Progenitor cell of endocrine pancreas (in vitro differentiated cells): ENCODE measurements around the gene ARHGAP29. TPM values are rescaled to one million over a fixed set of nuclear protein-coding genes. Genes with fewer than 3 reads are reported as not detected.

Source experiments
- DNase-seq: peaks from one replicate; pipeline ENCODE4 v3.0.0; 2021; ENCODE audit warnings: low spot score; ENCODE audit not compliant: unreplicated experiment
- H3K27ac Mint-ChIP-seq: 2 replicates; pipeline ENCODE4 v1.8.0; 2021; ENCODE audit warnings: mild to moderate bottlenecking, moderate library complexity, mixed read lengths
- H3K27me3 Mint-ChIP-seq: 2 replicates; pipeline ENCODE4 v1.8.0; 2021; ENCODE audit warnings: mixed read lengths
- H3K36me3 Mint-ChIP-seq: 2 replicates; pipeline ENCODE4 v1.8.0; 2022; ENCODE audit warnings: mixed read lengths; ENCODE audit not compliant: insufficient read depth
- H3K4me1 Mint-ChIP-seq: 2 replicates; pipeline ENCODE4 v1.8.0; 2021; ENCODE audit warnings: low read depth, mixed read lengths
- H3K4me3 Mint-ChIP-seq: 2 replicates; pipeline ENCODE4 v1.8.0; 2021; ENCODE audit warnings: low read depth, mild to moderate bottlenecking, moderate library complexity, mixed read lengths
- H3K9me3 Mint-ChIP-seq: 2 replicates; pipeline ENCODE4 v1.8.0; 2021; ENCODE audit warnings: low read depth, mixed read lengths
- total RNA-seq: library from RNA; stranded (reverse); gene quantifications from 2 replicates; pipeline ENCODE4 v1.2.1, GENCODE V29; 2021
- TF ChIP-seq, protein P1 (sequence below): fragments of 200-600 bp; sonication (generic); IDR thresholded peaks from one replicate; pipeline ENCODE4 v1.5.0; 2021; ENCODE audit warnings: antibody characterized with exemption, mild to moderate bottlenecking; ENCODE audit not compliant: unreplicated experiment

Gene ARHGAP29
- total RNA-seq, 1 donor from 2014 or later, result 12.4 TPM

DNA sequence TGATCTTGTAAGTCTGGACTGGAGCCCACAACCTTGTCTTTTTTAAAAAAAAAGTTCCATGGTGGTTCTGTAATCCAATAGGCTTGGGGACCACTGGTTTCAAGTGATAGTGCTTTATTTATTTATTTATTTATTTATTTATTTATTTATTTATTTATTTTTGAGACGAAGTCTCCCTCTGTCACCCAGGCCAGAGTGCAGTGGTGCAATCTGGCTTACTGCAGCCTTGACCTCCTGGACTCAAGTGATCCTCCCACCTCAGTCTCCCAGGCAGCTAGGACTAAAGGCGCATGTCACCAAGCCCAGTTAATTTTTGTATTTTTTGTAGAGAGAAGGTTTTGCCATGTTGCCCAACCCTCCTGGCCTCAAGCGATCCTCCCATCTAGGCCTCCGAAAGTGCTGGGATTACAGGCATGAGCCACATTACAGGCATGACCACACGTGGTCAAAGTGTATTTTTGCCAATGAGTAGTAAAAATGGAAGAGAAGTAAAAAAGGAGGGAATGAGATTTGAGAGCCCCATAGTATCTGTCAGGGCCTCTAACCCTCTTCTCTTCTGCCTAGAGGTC is 44.8 kb upstream of the ARHGAP29 start:
- no peak overlapping the region for H3K27ac Mint-ChIP-seq
- TF ChIP-seq, protein P1, sequence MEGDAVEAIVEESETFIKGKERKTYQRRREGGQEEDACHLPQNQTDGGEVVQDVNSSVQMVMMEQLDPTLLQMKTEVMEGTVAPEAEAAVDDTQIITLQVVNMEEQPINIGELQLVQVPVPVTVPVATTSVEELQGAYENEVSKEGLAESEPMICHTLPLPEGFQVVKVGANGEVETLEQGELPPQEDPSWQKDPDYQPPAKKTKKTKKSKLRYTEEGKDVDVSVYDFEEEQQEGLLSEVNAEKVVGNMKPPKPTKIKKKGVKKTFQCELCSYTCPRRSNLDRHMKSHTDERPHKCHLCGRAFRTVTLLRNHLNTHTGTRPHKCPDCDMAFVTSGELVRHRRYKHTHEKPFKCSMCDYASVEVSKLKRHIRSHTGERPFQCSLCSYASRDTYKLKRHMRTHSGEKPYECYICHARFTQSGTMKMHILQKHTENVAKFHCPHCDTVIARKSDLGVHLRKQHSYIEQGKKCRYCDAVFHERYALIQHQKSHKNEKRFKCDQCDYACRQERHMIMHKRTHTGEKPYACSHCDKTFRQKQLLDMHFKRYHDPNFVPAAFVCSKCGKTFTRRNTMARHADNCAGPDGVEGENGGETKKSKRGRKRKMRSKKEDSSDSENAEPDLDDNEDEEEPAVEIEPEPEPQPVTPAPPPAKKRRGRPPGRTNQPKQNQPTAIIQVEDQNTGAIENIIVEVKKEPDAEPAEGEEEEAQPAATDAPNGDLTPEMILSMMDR, result no peak
- H3K4me3 Mint-ChIP-seq, result no peak overlapping the region
- H3K4me1 Mint-ChIP-seq, result no peaks in the 10 kb centered on the region
- H3K9me3 Mint-ChIP-seq, result no peaks in the 10 kb centered on the region
- no peak for DNase-seq
- H3K36me3 Mint-ChIP-seq, result no peaks in the 10 kb centered on the region
- H3K27me3 Mint-ChIP-seq, result no peaks in the 10 kb centered on the region

DNA sequence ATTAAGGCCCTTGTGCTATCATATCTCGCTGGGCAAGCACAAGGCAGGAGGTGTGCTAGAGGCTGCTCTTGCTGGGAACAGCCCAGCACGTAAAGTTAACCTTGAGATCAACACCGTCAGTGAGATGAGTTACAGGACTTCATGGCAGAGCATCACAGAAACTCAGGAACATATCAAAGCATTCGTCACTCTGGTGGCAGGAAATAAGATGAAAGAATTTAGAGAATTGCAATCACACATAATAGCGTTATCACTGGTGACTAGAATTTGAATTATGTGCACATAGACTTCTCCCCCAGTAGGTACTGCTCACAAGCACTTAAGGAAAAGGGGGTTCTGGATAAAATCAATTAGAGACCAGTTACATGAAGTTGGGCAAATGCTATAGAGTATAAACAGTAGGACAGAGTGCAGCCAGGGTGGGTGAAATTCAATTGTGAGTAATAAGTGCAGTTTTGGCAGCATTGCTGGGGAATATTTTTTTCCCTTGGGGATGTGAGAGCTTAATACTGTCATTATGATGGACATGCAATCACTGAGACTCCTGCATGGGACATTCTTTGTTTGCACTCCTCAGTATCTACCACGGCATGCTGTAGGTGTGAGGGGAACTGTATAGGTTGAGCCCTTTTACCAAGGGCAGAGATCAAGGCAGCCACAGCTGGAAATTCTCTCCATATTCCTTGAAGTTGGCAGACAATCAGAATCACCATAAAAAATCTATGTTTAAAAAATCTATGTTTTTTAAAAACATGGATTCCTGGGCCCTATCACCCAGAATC is 44.2 kb upstream of the ARHGAP29 start:
- H3K4me3 Mint-ChIP-seq, result no peak overlapping the region
- H3K27me3 Mint-ChIP-seq, result no peaks in the 10 kb centered on the region

DNA sequence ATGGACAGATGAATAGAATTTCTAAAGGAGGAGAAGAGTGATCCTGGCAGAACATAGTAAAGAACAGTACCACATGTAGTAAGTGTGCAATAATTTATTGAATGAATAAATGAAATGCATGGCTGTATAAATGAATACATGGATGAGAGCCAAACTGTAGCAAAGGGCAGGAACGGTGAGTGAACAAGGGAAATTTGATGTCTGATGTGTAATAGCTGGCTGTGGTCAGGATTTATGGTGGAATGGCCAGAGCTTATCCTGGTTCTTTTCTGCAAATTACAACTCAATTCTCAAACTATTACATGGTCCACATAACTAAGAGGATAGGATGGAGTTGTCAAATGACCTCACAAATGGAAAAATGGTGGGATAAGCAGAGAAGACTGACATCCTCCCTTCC is 43.2 kb upstream of the ARHGAP29 start:
- TF ChIP-seq, protein P1, result no peak
- Mint-ChIP-seq H3K27me3 (no peaks in the 10 kb centered on the region), H3K4me1 (no peaks in the 10 kb centered on the region), H3K4me3 (no peak overlapping the region), H3K36me3 (no peaks in the 10 kb centered on the region), H3K27ac (no peak overlapping the region), H3K9me3 (no peaks in the 10 kb centered on the region)
- DNase-seq, result no peak

More for the DNA sequence above, 44.2 kb upstream of the ARHGAP29 start:
- no peak for DNase-seq
- Mint-ChIP-seq H3K36me3 (no peaks in the 10 kb centered on the region), H3K4me1 (no peaks in the 10 kb centered on the region), H3K9me3 (no peaks in the 10 kb centered on the region), H3K27ac (no peak overlapping the region)
- TF ChIP-seq, protein P1, result no peak

DNA sequence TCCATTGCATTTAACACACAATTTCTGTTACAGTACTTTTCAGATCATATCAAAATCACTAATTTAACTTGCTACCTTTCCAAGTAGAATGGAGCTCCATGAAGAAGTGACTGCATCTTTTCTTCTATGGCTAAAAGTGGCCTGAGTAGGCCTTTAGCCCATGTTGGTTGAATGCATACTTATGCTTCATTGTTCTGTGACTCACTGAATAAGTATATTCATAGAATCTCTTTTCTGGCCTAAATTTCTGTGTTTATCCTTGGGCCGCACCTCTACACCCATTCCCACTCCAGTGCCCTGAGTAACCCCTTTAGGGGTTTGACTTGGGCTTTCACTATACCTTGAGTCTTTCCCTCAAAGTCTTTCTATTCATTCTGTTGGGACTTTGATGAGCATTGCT is 42.1 kb upstream of the ARHGAP29 start:
- Mint-ChIP-seq H3K36me3 (no peaks in the 10 kb centered on the region), H3K27ac (no peak overlapping the region), H3K4me3 (no peak overlapping the region), H3K27me3 (no peaks in the 10 kb centered on the region), H3K4me1 (no peaks in the 10 kb centered on the region), H3K9me3 (no peaks in the 10 kb centered on the region)
- TF ChIP-seq, protein P1, result no peak
- no peak for DNase-seq

DNA sequence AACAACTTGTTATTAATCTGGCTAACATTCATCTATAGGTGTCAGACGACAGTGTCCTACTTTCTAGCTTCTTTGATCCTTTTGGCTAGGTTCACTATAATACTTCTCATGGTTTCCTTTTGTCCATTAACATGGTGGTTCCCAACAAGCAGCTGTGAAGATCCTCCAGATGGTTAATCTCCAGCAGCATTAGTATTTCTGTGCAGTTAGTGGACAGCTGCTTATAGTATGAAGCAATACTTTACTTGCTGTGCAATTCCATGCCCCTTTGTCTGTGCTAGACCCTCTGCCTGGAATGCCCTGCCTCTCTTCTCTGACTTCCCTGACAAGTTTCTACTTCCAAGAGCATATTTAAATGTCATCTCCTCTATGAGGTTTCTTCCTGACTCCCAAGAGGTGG is 41.7 kb upstream of the ARHGAP29 start:
- TF ChIP-seq, protein P1, result no peak
- H3K36me3 Mint-ChIP-seq, result no peaks in the 10 kb centered on the region
- no peaks in the 10 kb centered on the region for H3K9me3 Mint-ChIP-seq
- H3K27me3 Mint-ChIP-seq, result no peaks in the 10 kb centered on the region
- no peak overlapping the region for H3K27ac Mint-ChIP-seq
- H3K4me3 Mint-ChIP-seq, result no peak overlapping the region
- H3K4me1 Mint-ChIP-seq, result no peaks in the 10 kb centered on the region
- DNase-seq, result no peak
